ENCODE measurements around the gene DLG1.
A peak's percentile ranks its signal among the peaks of the same experiment; 100 is the strongest.
"Not testable (repeated sequence)": the region's sequence is repeated elsewhere in the genome, so short reads cannot be mapped to it uniquely, and the experiment has no call there.

DLG1 gene

GRCh38 chr3:197283045-197283444, 15.4 kb downstream of the DLG1 start:
- no peak for DNase-seq

DNA sequence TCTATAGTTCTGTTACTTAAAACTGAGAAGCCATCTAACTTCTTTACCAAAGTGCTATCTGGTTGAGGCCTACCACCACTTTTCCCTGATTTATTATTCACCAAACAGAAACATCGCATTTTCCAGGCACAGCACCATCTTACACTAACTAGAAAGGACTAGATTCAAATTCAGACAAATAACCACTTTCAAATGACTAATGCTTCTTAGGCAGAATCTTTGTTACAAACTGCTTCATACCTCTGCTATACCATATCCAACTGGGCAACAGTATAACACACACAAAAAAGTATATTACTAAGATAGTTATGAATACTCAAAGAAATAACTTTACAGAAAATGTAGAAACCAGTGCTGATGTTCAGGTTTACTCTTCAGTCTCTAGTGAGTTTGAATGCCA, 16.6 kb downstream of the DLG1 start:
- no peak for DNase-seq

DNA sequence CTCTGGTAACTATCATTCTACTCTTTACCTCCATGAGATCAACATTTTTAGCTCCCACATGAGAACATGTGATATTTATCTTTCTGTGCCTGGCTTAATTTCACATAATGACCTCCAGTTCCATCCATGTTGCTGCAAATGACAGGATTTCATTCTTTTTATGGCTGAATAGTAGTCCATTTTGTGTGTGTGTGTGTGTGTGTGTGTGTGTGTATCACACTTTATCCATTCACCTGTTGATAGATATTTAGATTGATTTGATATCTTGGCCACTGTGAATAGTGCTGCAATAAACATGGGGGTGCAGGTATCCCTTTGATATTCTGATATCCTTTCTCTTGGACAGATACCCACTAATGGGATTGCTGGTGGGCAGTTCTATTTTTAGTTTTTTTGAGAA, 18.3 kb downstream of the DLG1 start:
- DNase-seq, result no peak

- no peak for DNase-seq
Observed at GRCh38 chr3:197278933-197279332, 19.5 kb downstream of the DLG1 start.

DNA sequence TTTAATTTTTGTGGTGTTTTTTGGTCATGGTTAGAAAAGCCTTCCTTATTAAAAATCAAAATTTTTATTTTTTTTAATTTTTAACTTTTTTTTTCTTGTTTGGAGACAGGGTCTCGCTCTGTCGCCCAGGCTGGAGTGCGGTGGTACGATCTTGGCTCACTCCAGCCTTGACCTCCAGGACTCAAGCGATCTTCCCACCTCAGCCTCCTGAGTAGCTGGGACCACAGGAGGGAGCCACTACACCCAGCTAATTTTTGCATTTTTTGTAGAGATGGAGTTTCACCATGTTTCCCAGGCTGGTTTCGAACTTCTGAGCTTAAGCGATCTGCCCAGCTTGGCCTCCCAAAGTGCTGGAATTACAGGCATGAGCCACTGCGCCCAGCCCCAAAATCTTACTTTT, 21.6 kb downstream of the DLG1 start:
- DNase-seq, result not testable (repeated sequence)

DNA sequence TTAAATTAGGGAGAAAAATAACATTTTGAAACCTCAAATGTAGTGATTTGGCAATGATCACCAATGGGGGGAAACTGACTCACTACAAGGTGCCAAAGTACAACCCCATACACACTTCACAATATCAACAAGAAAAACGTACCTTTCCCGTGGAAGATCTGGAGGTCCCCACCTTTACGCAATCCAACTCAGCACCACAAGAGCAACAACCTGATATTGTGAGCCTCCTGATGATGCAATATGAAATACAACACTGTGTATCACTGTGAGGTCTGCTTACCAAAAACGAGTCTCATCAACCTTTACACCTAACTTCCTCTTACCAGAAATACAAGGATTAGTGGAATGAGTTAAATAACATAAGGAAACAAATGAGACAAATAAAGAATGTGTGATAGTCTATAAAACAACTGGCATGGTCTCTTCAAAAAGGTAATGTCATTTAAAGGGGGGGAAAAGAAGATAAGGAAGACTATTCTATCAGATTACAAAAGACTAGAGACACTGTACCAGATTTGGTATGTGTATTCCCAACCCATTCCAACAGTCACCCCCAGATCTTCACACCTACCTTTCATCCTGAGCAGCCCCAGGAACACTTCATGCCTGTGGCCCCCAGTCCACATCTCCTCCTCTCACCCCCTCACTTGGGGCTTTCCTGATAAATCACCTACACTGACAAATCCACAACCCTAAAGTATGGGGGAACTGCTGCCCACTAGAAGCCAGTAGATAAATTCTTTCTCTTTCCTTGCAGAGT, 27.7 kb downstream of the DLG1 start:
- no peak for DNase-seq

DNA sequence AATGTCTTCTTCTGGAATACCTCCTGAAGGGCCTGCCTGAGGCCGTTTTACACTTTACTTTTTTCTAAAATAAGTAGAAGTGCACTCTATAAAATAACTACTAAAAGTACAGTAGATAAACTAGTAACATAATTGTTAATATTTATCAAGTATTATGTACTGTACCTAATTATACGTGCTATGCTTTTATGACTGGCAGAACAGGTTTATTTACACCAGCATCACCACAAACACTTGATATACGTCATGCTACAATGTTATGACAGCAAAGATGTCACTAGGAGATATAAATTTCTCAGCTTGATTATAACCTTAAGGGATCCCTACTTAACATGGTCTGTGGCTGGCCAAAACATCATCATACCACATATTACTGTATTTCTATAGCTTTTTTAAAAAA, 29.4 kb downstream of the DLG1 start:
- DNase-seq, result no peak

DNA sequence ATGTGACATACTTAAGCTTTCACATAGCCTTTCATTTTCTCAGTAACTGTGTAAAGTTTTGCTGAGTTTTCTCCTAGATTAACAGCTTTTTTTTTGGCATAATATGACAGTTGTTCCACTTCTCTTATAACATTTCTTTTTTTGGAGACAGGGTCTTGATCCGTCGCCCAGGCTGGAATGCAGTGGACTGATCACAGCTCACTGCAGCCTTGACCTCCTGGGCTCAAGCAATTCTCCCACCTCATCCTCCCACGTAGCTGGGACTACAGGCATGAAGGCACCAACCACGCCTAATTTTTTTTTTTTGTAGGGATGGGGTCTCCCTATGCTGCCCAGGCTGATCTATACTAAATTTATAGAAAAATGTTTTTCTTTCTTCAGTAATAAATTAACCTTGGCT, 30.1 kb downstream of the DLG1 start:
- no peak for DNase-seq

GRCh38 chr3:197266331-197266730, 32.1 kb downstream of the DLG1 start:
- no peak for DNase-seq

DNA sequence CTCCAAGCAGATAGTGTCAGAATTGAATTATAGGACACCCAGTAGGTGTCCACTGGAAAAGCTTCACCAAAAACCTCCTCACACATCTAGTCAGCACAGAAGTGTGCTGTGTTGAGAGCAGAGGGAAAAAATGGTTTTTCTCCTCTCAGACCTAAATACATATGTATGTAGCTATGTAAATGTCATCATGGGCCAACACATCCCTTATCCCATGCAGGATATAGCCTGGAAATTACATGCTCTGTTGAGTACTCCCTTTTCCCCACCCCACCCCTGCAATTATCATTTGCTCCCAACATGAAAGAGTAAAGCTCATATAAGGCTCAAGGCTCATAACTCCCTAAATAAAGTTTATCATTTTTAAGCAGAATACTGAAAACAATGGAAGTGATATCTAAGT, 35.7 kb downstream of the DLG1 start:
- DNase-seq, result no peak

DNA sequence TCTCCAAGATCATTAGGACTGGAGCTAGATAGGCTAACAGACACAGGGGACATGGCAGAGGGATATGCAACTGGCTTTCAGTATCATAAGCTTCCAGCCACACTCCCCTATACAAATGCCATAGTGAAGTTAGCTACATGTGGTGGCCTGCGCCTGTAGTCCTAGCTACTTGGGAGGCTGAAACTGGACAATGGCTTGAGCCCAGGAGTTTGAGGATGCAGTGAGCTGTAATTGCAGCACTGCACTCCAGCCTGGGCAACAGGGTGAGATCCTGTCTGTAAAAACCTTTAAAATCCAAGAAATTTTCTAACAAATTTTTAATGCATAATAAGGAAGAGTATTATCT, 37.3 kb downstream of the DLG1 start:
- no peak for DNase-seq

DNA sequence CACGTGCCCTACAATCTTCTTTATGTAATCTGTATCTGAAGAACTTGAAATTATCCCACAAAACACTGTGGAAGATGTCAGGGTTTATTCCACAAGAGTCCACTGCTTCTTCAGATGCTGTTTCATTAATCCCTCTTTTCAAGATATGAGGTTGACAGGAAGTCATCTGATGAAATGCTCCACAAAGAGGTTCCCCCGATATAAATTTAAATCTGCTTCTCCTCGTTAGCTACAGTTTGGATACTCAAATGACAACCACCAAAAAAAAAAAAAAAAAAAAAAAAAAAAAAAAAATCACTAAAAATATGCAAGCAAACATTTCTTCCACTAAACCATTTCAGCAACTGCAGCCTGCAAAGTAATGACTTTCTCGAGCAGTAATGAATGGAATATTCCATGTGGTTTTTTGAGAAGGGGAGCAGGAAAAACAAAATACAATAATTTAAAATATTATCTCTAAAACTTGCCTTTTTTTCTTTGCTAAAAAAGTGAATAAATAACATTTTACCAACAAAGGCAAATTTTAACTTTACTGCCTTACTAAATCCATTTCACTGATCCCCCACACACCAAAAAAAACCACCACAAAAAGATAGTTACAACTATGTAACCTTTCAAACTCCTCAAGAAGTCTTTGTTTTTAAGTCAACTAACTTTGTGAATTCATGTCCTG, 37.8 kb downstream of the DLG1 start:
- no peak for DNase-seq

GRCh38 chr3:197259096-197259495, 39.3 kb downstream of the DLG1 start:
- DNase-seq, result no peak

DNA sequence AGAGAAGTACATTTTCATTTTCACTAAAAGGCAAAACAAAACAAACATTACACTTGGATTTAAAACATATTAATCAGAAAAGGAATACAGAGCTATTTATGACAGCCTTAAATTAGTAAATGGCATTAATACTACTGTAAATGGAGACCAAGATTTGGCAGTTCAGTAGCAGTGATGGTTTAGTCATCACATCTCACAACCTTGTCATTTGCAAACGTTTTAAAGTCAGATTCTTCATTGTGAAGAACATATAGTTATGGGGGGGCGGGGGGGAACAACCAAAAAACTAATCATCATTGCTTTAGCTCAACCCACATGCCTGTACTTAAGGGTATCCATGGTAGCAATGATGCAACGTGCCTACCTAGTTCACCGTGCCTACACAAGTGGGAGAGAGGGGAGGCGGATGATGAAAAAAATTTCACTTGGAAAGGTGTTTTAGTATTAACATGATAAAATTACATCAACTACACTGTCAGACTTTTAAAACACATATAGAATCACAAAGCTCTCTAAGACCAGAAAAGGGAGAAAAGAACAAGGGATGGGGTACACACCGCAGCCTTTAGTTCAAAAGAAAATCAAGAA, 40.1 kb downstream of the DLG1 start:
- no peak for DNase-seq

- DNase-seq, result no peak
Observed at GRCh38 chr3:197257711-197258110, 40.7 kb downstream of the DLG1 start.

GRCh38 chr3:197256836-197257444, 41.5 kb downstream of the DLG1 start:
- DNase-seq, result peak; percentile 18

GRCh38 chr3:197256104-197256503, 42.3 kb downstream of the DLG1 start:
- DNase-seq, result no peak

- no peak for DNase-seq
Observed at GRCh38 chr3:197253238-197253947, 45.0 kb downstream of the DLG1 start.

- no peak for DNase-seq
Observed at GRCh38 chr3:197249542-197249941, 48.9 kb downstream of the DLG1 start.

DNA sequence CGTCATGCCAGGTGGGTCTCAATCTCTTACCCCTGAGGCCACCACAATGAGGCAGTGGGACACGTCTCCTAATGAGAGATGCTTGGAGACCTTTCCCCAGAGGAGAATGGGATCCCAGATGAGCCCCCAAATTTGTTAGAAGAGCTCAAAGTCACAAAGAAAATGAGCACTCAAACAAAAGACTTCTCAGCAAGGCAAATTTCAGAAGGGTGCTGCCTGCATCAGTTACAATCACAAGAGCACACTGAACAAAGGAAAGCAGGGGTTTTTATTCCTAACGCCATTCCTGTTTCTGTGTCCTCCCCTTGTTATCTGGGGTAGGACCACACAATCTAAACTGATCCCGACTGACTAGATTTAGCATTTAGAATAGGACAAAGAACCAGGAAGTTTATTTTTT, 50.1 kb downstream of the DLG1 start:
- DNase-seq, result no peak

- DNase-seq, result no peak
Observed at GRCh38 chr3:197244751-197245150, 53.7 kb downstream of the DLG1 start.

- DNase-seq, result no peak
Observed at GRCh38 chr3:197242784-197243432, 55.5 kb downstream of the DLG1 start.

- no peak for DNase-seq
Observed at GRCh38 chr3:197241173-197241572, 57.2 kb downstream of the DLG1 start.
